GM19397 (cell line): ENCODE results near the gene ZNF649.
"Not testable (repeated sequence)": the region's sequence is repeated elsewhere in the genome, so short reads cannot be mapped to it uniquely, and the experiment has no call there.

ENCODE experiments used
- ATAC-seq: cut with Tn5 transposase; IDR thresholded peaks from one replicate; pipeline ENCODE4 v1.9.1; 2021; ENCODE audit warnings: mild to moderate bottlenecking, moderate library complexity; ENCODE audit not compliant: unreplicated experiment

ZNF649 gene

DNA sequence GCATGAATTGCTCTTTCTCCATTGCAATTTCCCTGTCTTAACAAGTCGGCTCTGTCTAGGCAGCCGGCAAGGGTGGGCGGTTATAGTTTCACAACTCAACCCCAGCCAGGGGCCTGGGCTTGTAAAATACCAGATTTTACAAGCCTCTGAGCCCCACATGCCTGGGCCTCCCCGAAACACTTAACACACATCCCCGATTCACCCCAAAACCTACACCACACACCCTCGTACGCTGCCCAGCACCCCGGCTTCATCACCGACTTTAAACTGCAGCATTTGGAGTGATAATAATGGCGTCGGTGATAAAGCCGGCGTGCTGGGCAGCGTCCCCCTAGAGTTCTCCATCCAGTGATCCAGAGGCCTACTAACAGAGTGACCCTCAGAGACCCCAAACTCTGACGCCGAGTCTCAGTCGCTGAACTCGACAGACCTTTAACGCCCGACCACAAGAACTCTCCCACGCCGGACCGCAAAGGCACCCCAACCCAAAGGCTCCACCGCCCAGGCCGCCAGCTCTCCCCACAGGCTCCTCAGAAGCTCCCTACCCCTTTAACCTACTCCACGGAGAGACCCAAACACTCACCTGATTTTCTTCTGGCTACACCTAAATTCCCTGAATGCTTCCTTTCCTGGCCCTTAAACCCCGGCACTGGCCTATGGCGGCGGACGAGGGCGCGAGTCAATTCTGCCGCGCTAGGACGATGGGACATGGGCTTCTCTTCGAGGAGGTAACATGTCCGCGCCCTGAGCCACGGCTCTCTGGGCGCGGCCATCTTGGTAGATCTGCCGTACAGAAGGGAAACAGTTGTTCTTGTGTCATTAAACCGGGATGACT lies at the start of gene ZNF649:
TSS of gene ZNF649 (minus strand) at position 687 of the 835 bp plus-strand sequence. CDS start 4,910 bp downstream, outside the sequence.
- ATAC-seq: peak; percentile 93

DNA sequence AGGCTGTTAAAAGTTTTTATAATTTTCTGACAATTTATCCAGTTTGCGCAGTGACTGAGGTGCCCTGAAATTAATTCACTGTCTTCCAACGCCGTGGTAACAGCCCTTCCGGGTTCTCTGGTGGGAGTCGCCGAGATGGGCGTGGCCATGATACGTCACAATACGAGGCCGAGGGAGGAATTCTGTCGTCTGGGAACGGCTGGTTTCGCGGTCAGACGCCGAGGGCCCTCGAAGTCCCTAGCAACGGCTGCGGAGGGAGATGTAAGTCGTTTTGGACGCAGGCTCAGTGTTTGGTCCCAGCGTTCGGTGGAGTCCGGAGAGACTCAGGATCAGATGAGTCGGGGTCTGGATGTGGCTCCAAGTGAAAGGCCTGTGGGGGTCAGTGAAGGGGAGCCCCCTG lies 44.2 kb upstream of the ZNF649 start:
- no peak for ATAC-seq

DNA sequence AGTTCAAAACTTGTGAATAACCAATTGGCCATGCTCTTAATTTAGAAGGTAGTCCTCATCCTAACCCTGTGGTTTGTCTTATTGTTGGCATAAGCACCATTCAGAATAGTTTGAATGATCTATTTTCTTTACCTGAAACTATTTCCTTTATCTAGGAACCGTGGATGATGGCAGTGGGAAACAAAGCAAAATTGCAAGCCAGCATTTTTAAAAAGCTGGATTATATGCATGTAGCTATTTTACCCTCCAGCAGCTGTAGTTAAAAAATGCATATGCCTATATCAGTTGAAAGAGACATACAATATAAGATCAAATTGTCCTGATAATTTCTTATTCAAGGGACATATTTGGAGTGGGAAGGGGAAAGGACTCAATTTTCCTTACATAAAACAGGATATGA lies 41.8 kb upstream of the ZNF649 start:
- ATAC-seq: no peak

- no peak for ATAC-seq
Measured at GRCh38 chr19:51944798-51945552, 40.2 kb upstream of the ZNF649 start.

DNA sequence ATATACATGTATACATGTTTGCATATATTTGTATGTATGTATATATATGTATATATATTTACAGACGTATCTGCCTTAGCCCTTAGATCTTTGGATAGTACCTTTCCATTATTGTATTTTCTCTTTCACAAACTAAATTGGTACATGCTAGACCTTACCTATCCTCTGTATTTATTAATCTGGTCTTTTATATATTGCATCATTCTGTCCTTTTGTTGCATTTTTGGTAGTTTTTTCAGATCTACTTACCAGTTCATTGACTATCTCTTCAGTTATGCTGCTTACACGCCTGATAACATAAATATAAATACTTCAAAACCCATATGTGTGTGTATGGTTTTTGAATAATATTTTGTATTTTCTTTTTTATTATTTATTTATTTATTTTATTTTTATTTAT lies 34.1 kb upstream of the ZNF649 start:
- ATAC-seq: no peak

DNA sequence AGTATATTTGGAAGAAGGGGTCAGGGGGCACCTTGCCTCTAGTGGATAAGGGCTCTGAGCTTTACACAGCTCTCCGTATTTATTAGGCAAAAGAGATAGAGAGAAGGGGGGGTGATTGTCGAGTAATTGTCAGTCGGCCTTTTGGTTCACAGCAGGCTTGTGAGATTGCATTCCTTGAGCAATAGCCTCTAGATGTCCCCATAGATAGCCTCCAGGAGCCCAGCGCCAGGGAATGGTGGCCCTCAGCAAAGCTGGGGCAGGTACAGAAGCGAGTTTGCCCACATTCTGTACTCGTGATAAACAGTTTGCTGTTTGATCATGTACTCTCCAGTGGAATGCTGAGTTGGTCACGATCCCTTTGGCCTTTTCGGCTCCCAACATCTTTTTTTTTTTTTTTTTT lies 27.1 kb upstream of the ZNF649 start:
- no peak for ATAC-seq

GRCh38 chr19:51927859-51928258 lies 23.0 kb upstream of the ZNF649 start:
- ATAC-seq: no peak

DNA sequence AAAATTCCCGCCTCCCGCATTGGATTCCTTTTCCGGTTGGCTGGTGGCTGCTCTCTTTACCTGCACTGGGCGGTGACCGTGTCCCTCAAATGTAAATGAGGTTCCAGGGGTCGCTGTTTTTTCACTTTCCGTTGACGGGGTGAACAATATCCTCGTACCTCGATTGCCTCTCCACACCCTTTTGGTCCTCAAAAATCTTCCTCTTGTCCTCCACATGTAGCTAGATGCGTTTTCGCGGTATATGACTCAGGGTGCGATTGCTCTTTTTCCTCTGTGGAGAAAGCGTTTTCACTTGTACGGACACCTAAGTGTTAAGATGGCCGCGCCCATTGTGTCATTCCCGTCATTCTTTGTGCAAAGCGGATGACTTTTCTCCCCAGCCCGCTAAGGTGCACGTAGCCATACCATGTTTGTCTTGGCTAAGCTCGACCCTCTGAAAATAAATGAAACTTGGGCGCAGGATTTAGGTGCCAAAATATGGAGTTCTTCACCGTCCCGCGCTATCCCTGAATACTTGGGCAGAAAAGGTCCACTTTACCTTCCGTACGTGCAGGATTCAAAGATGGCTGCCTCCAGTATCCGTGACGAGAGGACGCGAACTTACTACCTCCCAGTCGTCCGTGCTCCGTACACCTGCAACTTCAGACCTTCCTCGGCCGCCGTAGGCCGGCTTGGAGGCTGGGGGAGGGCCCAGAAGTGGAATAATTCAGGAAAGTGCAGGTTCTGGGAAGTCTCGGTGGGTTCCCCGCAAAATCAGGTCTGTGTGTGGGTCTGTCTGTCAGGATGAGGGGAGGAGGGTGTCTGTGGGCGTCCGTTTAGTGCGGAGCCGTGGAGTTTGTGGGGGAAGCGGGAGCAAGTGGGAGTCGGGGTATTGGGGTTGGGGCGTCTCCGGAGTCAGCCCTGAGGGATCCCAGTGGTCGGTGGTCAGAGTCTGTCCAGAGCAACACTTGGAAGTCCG lies 22.2 kb upstream of the ZNF649 start, which contains the start of gene ZNF613:
TSS of gene ZNF613 (plus strand) at position 689 of the 958 bp plus-strand sequence. CDS start 8,749 bp downstream, outside the sequence.
- ATAC-seq: peak; percentile 90

DNA sequence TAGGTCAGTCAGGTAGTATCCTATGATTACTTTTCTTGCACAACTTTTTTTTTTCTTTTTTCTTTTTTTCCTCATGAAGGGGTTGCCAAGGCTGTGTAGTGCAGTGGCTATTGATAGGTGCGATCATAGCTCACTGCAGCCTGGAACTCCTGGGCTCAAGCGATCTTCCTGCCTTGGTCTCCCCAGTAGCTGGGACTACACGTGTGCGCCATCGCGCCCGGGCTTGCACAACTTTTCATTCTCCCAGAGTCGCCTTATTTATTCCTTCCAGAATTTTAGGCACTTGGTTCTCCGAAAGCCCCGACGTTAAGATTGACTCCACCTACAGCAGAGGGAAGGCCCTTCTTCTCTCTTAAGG lies 21.6 kb upstream of the ZNF649 start:
- no peak for ATAC-seq

- ATAC-seq: no peak
Measured at GRCh38 chr19:51921949-51922348, 17.1 kb upstream of the ZNF649 start.

GRCh38 chr19:51919606-51920005 lies 14.8 kb upstream of the ZNF649 start:
- ATAC-seq: no peak

DNA sequence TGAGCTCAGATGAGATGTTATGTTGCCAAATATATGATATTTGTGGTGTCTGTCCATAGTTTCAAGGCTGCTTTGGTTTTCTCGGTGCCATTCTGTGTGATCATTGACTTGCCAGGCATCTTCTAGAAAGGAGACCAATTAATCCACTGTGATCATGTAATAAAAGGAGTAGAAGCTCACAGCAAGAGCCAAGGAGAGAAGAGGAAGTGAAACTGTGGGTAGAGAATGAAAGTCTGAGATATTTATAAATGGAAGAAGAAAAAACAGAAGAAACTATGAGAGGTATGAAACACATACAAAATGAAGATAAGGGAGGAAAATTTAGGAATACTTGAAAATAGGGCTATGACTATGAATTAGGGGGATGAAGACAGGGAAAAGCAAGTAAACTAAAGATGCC lies 11.3 kb upstream of the ZNF649 start:
- ATAC-seq: no peak

GRCh38 chr19:51915324-51915867 lies 10.6 kb upstream of the ZNF649 start:
- ATAC-seq: no peak

GRCh38 chr19:51907981-51908380 lies 3.2 kb upstream of the ZNF649 start:
- not testable (repeated sequence) for ATAC-seq

DNA sequence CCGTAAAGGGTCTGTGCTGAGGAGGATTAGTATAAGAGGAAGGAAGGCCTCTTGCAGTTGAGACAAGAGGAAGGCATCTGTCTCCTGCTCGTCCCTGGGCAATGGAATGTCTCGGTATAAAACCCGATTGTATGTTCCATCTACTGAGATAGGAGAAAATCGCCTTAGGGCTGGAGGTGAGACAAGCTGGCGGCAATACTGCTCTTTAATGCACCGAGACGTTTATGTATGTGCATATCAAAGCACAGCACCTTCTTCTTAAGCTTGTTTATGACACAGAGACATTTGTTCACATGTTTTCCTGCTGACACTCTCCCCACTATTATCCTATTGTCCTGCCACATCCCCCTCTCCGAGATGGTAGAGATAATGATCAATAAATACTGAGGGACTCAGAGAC lies 1.3 kb upstream of the ZNF649 start:
- not testable (repeated sequence) for ATAC-seq

DNA sequence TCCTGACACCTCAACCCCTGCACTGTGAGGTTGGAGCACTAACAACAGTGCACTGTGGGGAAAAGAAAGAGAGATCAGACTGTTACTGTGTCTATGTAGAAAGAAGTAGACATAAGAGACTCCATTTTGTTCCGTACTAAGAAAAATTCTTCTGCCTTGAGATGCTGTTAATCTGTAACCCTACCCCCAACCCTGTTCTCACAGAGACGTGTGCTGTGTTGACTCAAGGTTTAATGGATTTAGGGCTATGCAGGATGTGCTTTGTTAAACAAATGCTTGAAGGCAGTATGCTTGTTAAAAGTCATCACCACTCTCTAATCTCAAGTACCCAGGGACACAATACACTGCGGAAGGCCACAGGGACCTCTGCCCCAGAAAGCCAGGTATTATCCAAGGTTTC lies 822 bp upstream of the ZNF649 start:
- ATAC-seq: not testable (repeated sequence)

- ATAC-seq: no peak
Measured at GRCh38 chr19:51905206-51905605, 389 bp upstream of the ZNF649 start.

GRCh38 chr19:51903192-51903591 lies 1.6 kb downstream of the ZNF649 start:
- no peak for ATAC-seq

- no peak for ATAC-seq
Measured at GRCh38 chr19:51901860-51902259, 3.0 kb downstream of the ZNF649 start.

DNA sequence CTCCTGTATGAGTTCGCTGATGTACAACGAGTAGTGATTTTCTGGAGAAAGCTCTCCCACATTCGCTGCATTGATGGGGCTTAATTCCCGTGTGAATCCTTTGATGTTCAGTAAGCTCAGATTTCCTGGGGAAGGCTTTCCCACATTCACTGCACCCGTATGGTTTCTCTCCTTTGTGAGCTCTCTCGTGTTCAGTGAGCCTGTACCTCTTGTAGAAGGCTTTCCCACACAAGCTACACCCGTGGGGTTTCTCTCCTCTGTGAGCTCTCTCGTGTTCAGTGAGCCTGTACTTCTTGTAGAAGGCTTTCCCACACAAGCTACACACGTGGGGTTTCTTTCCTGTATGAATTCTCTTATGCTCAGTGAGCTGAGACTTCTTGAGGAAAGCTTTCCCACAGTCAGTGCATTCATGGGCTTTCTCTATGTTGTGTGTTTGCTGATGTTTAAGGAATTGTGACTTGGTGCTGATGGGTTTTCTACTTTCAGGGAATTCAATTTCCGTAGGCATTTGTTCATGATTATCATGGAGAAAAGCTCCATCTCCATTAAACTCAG lies 13.5 kb downstream of the ZNF649 start:
- ATAC-seq: no peak
